Psoas muscle (tissue), 8 donors: Measurements from ENCODE around the gene KLHDC7B. TPM values are rescaled to one million over a fixed set of nuclear protein-coding genes. Genes with fewer than 3 reads are reported as not detected.

ENCODE experiments used
- ATAC-seq, 4 donors: fragments of 200-7000 bp; cut with Tn5 transposase; one replicate each; pipeline ENCODE4 v1.9.1; 2020; ENCODE audit warnings: moderate library complexity in 3 of 4, mild to moderate bottlenecking in 2 of 4
- DNase-seq, 2 donors: peaks; one replicate each; pipeline ENCODE4 v3.0.0-alpha.2; 2020
- H3K27ac ChIP-seq: fragments of 200-600 bp; one replicate; pipeline ENCODE4 v1.8.0; 2022
- H3K27me3 ChIP-seq, 3 donors: fragments of 200-600 bp in 1 of 3; one replicate each; pipeline versions ENCODE4 v1.6.1 to v1.8.0; 2013 to 2022; ENCODE audit warnings: low read length in 2 of 3, mild to moderate bottlenecking in 2 of 3, moderate library complexity in 1 of 3; ENCODE audit not compliant: insufficient read depth in 3 of 3
- H3K36me3 ChIP-seq, 2 donors: fragments of 200-600 bp in 1 of 2; one replicate each; pipeline versions ENCODE4 v1.6.1 to v1.8.0; 2013 to 2022; ENCODE audit warnings: low read depth in 1 of 2, mild to moderate bottlenecking in 1 of 2, moderate library complexity in 1 of 2; ENCODE audit not compliant: insufficient read depth in 1 of 2
- H3K4me1 ChIP-seq: fragments of 200-600 bp; one replicate; pipeline ENCODE4 v1.8.0; 2022
- H3K4me3 ChIP-seq: fragments of 200-600 bp; one replicate; pipeline ENCODE4 v1.8.0; 2022; ENCODE audit warnings: mild to moderate bottlenecking
- H3K9me3 ChIP-seq: fragments of 200-600 bp; one replicate; pipeline ENCODE4 v1.8.0; 2022
- WGBS, 3 donors: extraction: QIAGEN DNeasy Blood & Tissue Kit; methylation state at CpG; one replicate each; pipeline versions ENCODE4 v1.1.6 to v1.1.7; 2013; 5-methylcytosine and 5-hydroxymethylcytosine counted together
- intact Hi-C, 2 donors: fragments of 100-400 bp; cut with DNase I; formaldehyde crosslinking; loops; one replicate each; pipeline versions ENCODE4 v1.11.0 to v1.14.2; 2022
- polyA plus RNA-seq, 3 donors: library from polyadenylated mRNA; stranded (reverse); fragments of 200-250 nt; gene quantifications; one replicate each; pipeline ENCODE4 v1.2.3, GENCODE V29; 2013
- total RNA-seq, 4 donors: library from RNA; stranded (reverse); fragmentation: NEBNext Ultra II Directional in 2 of 4; extraction: Animal tissue kit (Norgen Biotek cat#: 25700) in 2 of 4; gene quantifications; one replicate each; pipeline versions ENCODE4 v1.2.1 to v1.2.4, GENCODE V29; 2021 to 2023
- TF ChIP-seq, protein P1 (sequence below): fragments of 200-600 bp; IDR thresholded peaks from one replicate; pipeline ENCODE4 v1.8.0; 2022; ENCODE audit warnings: antibody characterized with exemption
- donor health status: healthy with polysubstance abuse.
- donor health status: DM: no; HTN: no; CAD: no; lungs with moderate emphysema.
- donor health status: Bipolar disorder and iron deficiency.
- donor health status: healthy.
- donor health status: DM: yes; HTN: yes; CAD: no.
- donor health status: DM: no; HTN: no; CAD: no.
- donor health status: DM: no; HTN: no; CAD: no.
- donor health status: DM: yes; HTN: yes; CAD: no.

Gene KLHDC7B
- total and polyA plus RNA-seq, 7 donors: 0.01 to 0.11 (median 0.01) TPM; not detected in 4

DNA sequence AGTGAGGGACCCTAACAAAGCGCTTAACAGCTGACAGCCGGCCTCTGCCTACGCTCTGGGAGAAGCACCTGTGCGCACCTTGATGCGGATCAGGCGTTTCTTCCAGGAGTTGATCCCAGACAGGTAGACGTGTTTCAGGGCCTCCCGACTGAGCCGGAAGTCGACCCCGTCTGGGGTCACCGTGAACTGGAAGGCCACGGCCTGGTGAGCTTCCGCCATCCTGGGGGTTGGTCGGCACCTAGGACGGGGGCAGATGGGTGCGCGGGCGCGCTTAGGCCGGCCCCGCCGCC, 31.9 kb downstream of the KLHDC7B start:
- Histone ChIP-seq H3K4me3 (peak overlapping the region; percentile 72), H3K36me3 (peaks cover 0 to 54% of the 10 kb centered on the region in 2 donors), H3K27me3 (no peaks in the 10 kb centered on the region), H3K9me3 (no peaks in the 10 kb centered on the region), H3K4me1 (peaks cover 30% of the 10 kb centered on the region), H3K27ac (peak overlapping the region; percentile 89)
- TF ChIP-seq, protein P1, sequence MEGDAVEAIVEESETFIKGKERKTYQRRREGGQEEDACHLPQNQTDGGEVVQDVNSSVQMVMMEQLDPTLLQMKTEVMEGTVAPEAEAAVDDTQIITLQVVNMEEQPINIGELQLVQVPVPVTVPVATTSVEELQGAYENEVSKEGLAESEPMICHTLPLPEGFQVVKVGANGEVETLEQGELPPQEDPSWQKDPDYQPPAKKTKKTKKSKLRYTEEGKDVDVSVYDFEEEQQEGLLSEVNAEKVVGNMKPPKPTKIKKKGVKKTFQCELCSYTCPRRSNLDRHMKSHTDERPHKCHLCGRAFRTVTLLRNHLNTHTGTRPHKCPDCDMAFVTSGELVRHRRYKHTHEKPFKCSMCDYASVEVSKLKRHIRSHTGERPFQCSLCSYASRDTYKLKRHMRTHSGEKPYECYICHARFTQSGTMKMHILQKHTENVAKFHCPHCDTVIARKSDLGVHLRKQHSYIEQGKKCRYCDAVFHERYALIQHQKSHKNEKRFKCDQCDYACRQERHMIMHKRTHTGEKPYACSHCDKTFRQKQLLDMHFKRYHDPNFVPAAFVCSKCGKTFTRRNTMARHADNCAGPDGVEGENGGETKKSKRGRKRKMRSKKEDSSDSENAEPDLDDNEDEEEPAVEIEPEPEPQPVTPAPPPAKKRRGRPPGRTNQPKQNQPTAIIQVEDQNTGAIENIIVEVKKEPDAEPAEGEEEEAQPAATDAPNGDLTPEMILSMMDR: no peak
- ATAC-seq (no peak), DNase-seq (no peak)
- intact Hi-C loops: loop anchor here (5.0 kb wide), 2 partner anchors 45 to 70 kb away; partner anchors contain the start of genes LMF2 (in 2 of the 2) and NCAPH2 (in 2 of the 2)
- 31 to 35% (median 35%) methylated on average over 19 to 23 of the region's 23 CpGs for WGBS, 3 donors

DNA sequence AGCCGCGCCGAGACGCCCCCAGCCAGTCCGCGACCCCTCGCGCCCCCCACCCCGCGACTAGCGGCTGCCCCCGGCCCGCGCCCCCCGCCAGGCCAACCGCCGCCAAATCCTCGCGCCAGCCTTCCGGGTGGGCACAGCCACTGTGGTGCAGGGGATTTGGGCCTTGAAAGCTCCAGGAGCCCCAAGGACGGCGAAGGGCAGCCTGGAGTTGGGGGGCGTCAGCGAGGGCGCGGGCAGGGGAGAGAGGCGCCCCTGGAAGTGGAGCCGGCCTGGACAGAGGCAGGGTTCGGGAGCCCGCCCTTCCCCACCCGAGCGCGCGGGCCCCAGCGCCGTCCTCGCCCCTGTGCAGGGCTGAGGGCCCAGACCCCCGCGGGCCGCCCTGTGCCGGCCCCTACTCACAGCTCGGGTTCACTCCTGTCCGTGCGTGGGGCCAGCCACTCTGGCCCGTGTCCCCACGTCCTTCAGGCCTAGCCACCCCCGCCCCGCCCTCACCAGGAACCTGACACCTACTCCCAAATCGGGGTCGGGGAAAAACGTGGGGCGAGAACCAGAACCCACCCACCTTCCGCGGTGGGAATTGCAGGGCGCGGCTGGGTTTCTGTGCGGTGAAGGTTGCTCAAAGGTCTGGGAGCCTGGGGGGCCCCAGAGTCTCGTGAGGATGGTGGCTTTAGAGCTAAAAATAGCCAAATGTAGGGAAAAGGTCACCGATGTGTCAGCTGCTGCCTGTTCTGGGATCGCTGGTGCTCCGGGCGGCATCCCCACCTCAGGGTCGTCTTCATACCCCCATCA, 32.5 kb downstream of the KLHDC7B start, which contains the start of gene CPT1B:
Gene CPT1B, minus strand, starts transcription at position 441 of the 789 bp plus-strand sequence. CDS start 512 bp downstream, outside the sequence.
- H3K27me3 ChIP-seq: no peaks in the 10 kb centered on the region
- H3K4me1 ChIP-seq: peaks cover 30% of the 10 kb centered on the region
- peak within 1 kb of the TSS; percentile 72 for H3K4me3 ChIP-seq
- TF ChIP-seq, protein P1: no peak
- WGBS, 3 donors: 7 to 15% (median 13%) methylated on average over 39 to 63 of the region's 63 CpGs
- ATAC-seq (peak; percentile 14 to 62 (median 41)), DNase-seq (peak; percentile 57 to 85)
- intact Hi-C loops: loop anchor here (5.0 kb wide), 2 partner anchors 44 to 71 kb away; partner anchors contain the start of genes LMF2 (in 2 of the 2) and NCAPH2 (in 2 of the 2)
- H3K9me3 ChIP-seq: no peaks in the 10 kb centered on the region
- peak within 1 kb of the TSS; percentile 89 for H3K27ac ChIP-seq
- H3K36me3 ChIP-seq: peaks cover 0 to 48% of the 10 kb centered on the region in 2 donors

DNA sequence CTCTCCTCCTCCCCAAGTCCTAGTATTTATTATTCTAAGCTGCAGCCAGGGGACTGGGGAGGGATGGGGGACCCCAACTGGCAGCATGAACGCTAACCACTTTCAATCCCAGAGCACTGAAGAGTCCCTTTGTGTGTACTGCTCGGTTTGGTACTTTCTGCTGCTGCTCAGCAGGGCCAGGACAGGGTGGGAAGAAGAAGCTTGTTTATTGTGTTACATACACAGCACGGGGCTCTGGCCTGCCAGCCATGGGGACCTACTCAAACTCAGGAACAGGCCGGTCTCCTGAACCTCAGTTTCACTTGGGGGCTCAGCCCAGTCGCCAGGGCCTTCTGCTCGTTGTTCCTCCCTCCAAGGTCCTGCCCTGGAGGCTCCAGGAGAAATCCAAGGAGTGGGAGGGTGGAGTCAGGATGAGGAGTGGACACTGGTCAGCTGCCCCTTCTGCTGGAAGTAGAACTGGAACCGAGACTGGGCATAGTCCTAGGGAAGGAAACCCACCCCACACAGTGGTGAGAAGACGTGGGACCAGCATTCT, 33.1 kb downstream of the KLHDC7B start:
- 49 to 54% (median 50%) methylated on average over 8 of the region's 8 CpGs for WGBS, 3 donors
- peaks cover 36% of the 10 kb centered on the region for H3K4me1 ChIP-seq
- no peaks in the 10 kb centered on the region for H3K9me3 ChIP-seq
- TF ChIP-seq, protein P1: no peak
- peak overlapping the region; percentile 89 for H3K27ac ChIP-seq
- intact Hi-C loops: loop anchor here (5.0 kb wide), 2 partner anchors 43 to 72 kb away; partner anchors contain the start of genes LMF2 (in 2 of the 2) and NCAPH2 (in 2 of the 2)
- peaks cover 0 to 42% of the 10 kb centered on the region in 2 donors for H3K36me3 ChIP-seq
- ATAC-seq: no peak
- peak overlapping the region; percentile 72 for H3K4me3 ChIP-seq
- no peak for DNase-seq
- H3K27me3 ChIP-seq: no peaks in the 10 kb centered on the region

DNA sequence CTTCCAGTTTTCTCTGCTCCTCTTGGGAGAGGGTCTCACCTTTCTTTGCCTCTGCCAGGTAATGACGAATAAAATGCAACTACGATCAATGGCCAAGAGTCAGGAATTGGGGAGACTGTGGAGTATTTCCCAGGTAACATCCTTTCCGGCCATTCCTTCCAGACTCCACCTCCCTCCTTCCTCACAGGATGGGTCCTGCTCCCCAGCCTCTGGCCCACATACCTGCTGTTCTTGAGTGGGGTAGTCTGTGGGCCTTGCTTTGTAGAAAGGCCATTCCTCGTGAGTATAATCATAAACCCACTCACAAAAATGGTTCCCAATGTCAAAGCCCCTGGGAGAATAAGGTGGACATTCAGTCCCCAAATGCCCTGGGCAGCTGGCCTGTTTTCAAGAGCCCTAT, 34.1 kb downstream of the KLHDC7B start:
- TF ChIP-seq, protein P1: no peak
- Histone ChIP-seq H3K9me3 (no peaks in the 10 kb centered on the region), H3K4me1 (peaks cover 37% of the 10 kb centered on the region), H3K4me3 (no peak overlapping the region), H3K27me3 (no peaks in the 10 kb centered on the region), H3K36me3 (peaks cover 0 to 32% of the 10 kb centered on the region in 2 donors), H3K27ac (peak overlapping the region; percentile 89)
- DNase-seq (no peak), ATAC-seq (no peak)
- intact Hi-C loops: loop anchor here (5.0 kb wide), 2 partner anchors 43 to 72 kb away; partner anchors contain the start of genes LMF2 (in 2 of the 2) and NCAPH2 (in 2 of the 2)
- 91 to 98% (median 96%) methylated on average over 4 of the region's 4 CpGs for WGBS, 3 donors
